ENCODE measurements around the gene MET.
"Not testable (repeated sequence)": the region's sequence is repeated elsewhere in the genome, so short reads cannot be mapped to it uniquely, and the experiment has no call there.

MET gene

DNA sequence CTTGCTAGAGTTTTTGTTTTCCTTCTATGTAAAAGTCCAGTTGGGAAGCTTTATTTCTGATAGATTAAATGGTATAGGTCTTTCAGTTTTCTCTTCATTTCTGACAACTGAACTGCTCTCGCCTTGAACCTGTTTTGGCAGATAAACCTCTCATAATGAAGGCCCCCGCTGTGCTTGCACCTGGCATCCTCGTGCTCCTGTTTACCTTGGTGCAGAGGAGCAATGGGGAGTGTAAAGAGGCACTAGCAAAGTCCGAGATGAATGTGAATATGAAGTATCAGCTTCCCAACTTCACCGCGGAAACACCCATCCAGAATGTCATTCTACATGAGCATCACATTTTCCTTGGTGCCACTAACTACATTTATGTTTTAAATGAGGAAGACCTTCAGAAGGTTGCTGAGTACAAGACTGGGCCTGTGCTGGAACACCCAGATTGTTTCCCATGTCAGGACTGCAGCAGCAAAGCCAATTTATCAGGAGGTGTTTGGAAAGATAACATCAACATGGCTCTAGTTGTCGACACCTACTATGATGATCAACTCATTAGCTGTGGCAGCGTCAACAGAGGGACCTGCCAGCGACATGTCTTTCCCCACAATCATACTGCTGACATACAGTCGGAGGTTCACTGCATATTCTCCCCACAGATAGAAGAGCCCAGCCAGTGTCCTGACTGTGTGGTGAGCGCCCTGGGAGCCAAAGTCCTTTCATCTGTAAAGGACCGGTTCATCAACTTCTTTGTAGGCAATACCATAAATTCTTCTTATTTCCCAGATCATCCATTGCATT, 27.1 kb downstream of the MET start:
- DNase-seq, result no peak

GRCh38 chr7:116699722-116700120, 27.7 kb downstream of the MET start:
- ATAC-seq, result no peak

More for the DNA sequence above, 27.1 kb downstream of the MET start:
- ATAC-seq, result no peak

DNA sequence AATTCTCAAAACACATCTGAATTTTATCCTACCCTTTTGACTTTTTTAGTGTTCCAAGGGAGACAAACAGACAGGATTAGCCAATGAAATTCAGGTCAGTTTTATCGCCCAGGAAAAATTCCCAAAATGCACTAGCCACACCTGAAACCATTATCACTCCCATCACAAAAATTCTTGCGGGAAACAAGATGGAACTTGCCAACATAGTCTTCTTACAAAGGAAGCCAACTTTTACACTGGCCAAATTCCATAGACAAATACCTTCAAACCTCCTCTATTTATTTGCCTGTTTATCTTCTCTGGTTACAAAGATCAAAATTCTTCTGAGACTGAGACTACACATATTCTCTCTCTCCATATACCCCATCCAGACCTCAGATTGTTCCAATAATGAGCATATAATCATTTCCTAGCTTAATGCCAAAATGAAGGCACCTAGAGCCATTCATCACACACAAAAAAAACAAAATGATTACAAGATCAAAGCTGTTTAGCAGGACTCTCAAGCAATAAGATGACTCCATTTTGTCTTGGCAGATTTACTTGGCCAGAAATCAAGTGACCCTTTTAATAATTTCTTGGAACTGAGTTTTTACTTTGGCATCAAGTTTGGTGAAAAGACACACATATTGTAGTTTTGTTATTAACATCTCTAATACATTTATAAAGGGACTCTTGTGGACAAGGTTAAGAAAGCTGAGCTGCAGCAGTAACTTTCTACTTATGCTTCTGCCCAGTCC, 30.2 kb downstream of the MET start:
- ATAC-seq (no peak), DNase-seq (no peak)

More at GRCh38 chr7:116699722-116700120, 27.7 kb downstream of the MET start:
- no peak for DNase-seq

GRCh38 chr7:116704650-116705228, 32.7 kb downstream of the MET start:
- DNase-seq (no peak), ATAC-seq (no peak)

DNA sequence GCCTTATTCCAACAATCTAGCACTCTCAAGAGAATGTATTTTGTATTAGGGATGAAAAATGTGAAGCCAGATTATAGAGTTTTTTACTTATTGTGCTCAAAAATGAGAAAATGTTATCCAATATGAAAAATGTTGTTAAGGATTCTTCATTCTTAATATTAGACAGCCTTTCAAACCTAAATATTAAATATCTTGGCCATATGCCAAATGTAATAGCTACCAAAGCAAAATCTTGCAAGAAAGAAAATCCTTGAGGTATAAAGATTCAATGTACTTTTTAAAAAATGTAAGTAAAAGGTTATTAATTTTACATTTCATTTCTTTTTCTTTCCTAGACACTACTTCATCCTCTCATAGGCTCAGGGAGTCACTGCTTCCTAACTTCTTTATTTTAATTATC, 33.4 kb downstream of the MET start:
- no peak for ATAC-seq

DNA sequence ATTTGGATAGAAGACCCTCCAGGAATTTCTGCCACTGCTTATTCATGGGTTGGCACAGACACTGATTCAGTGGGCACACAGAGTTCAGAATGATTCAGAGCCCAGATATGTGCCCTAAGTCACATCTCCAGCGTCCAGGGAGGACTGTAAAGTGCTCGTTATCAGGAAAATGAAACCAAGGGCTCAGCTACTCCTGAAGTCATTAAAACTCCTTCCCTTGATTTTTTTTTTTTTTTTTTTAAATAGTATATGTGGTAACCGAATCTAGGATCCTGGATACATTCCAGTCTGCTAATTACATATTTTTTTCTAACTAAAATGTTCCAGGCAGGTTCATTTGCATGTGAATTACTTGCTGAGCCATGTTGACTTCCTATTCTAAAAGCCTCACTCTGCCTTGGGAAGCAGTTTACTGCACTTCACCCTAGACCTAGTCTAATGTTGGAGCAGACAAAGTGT, 34.7 kb downstream of the MET start:
- ATAC-seq (no peak), DNase-seq (no peak)

More for the DNA sequence above, 33.4 kb downstream of the MET start:
- no peak for DNase-seq

- DNase-seq (no peak), ATAC-seq (no peak)
Measured at GRCh38 chr7:116707289-116707688, 35.3 kb downstream of the MET start.

GRCh38 chr7:116708248-116708647, 36.3 kb downstream of the MET start:
- ATAC-seq (no peak), DNase-seq (no peak)

DNA sequence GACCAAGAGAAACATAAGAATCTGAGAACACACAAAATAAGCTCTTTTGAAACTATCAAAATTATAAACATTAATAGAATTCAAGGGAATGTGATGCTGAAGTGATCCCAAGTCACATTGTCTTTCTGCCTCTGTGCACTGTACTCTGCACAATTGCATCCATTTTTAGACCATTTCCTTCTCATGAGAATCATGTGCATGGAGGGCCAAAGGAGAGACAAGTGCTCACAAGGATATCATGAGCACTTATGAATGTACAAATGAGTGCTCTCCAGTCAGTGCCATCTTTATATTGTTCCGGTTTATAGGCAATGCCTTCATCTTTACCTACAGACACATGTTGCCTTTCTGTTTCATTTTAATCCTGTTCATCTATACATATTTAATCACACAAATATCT, 36.9 kb downstream of the MET start:
- DNase-seq, result no peak
- no peak for ATAC-seq

GRCh38 chr7:116709336-116709735, 37.3 kb downstream of the MET start:
- ATAC-seq, result no peak
- no peak for DNase-seq

DNA sequence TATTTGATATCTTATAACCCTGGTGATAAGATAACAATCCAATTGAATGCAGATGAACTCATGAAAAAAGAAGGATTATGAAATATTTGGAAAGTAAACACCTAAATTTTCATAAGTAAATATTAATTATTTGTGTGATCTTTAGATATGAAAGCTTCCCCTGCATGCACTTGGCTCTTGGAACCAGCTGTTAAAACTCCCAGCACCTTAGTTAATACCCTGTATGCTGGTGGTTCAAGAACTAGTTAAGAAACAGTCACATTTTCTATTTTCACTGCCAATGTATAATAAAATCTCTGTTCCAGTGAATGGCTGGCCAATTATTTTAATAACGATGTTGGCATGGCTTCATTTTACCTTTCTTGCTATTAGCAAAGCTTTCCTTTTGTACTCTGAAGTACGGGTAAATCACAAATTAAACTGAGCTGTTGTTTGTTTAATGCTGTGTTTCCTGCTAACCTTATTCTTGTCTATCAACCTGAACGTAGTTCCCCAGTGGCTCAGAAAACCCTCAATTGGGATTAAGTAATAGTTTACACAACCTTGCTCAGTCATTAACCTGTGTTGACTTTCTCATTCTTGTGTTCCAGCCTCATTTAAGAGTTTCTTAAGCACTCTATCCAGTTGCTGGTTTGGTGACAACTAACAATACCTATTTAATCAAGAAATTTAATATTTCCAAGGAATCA, 38.9 kb downstream of the MET start:
- DNase-seq, result no peak
- no peak for ATAC-seq

GRCh38 chr7:116711790-116712189, 39.8 kb downstream of the MET start:
- DNase-seq, result no peak
- ATAC-seq, result no peak

DNA sequence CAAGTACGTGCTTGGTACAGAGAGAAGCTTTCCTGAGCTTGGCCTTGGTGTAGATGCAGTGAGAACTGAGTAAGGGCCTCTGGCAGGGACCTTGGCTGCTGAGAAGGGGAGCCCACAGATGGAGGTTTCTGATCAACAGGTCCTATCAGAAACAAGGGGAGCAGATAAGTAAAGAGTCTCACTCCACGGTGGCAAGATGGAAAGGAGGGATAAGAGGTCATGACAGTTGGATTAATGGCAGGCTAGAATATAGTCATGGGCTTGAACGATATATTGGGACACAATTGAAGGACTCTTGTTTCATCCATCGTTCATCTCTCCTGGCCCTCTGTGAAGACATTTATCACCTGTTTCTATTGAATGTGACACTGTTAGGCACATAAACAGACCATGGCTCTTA, 41.5 kb downstream of the MET start:
- DNase-seq, result no peak

GRCh38 chr7:116713918-116714317, 41.9 kb downstream of the MET start:
- DNase-seq (no peak), ATAC-seq (no peak)

More for the DNA sequence above, 41.5 kb downstream of the MET start:
- no peak for ATAC-seq

DNA sequence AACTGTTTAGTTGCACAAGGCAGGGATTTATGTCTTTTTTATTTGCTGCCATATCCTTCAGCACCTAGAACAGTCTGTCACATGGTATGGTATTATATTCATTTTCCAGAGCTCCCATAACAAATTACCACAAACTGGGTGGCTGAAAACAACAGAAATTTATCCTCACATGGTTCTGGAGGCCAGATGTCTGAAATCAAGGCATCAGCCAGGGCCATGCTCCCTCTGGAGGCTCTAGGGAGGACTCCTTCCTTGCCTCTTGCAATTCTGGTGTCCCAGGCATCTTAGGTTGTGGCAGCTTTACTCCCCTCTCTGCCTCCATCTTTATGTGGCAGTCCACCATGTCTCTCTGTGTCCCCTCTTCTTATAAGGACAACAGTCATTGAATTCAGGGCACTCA, 43.1 kb downstream of the MET start:
- ATAC-seq (no peak), DNase-seq (no peak)

GRCh38 chr7:116717137-116717536, 45.1 kb downstream of the MET start:
- ATAC-seq (no peak), DNase-seq (no peak)

DNA sequence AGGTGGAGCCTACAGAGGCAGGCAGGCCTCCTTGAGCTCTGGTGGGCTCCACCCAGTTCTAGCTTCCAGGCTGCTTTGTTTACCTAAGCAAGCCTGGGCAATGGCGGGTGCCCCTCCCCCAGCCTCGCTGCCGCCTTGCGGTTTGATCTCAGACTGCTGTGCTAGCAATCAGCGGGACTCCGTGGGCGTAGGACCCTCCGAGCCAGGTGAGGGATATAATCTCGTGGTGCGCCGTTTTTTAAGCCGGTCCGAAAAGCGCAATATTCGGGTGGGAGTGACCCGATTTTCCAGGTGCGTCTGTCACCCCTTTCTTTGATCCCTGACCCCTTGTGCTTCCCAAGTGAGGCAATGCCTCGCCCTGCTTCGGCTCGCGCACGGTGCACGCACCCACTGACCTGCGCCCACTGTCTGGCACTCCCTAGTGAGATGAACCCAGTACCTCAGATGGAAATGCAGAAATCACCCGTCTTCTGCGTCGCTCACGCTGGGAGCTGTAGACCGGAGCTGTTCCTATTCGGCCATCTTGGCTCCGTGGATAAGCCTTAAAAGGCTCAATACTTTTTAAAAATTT, 52.0 kb downstream of the MET start:
- DNase-seq, ATAC-seq: not testable (repeated sequence)

DNA sequence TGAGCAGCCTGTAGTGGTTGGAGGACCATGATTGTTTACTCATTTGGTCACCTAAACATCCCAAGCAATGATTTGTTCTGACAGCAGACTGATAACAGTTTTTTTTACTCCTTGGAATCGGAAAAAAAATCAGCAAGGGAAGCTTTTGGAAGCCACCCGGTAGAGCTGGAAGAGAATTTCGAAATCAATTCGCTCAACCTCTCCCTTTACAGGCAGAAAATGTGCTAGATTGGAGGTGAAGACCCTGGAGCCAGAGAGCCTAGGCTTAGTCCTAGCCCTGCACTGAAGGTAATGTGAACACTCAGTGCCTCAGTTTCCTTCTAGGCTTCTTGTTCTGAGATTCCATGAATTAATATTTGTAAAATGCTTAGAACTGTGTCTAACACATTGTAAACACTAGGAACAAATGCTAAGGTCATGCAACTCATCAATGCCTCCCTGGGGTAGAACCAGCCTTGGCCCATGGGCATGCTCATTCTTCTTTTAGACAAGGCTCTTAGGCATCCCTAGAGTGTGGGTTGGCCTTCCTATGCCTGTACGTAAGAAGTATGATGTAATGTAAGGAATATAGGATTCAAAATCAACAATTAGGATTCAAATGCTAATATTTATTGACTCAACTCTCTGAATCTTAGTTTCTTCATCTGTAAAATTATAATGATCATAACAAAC, 52.7 kb downstream of the MET start:
- no peak for DNase-seq
- ATAC-seq, result no peak

- DNase-seq (no peak), ATAC-seq (no peak)
Measured at GRCh38 chr7:116726149-116726548, 54.2 kb downstream of the MET start.

DNA sequence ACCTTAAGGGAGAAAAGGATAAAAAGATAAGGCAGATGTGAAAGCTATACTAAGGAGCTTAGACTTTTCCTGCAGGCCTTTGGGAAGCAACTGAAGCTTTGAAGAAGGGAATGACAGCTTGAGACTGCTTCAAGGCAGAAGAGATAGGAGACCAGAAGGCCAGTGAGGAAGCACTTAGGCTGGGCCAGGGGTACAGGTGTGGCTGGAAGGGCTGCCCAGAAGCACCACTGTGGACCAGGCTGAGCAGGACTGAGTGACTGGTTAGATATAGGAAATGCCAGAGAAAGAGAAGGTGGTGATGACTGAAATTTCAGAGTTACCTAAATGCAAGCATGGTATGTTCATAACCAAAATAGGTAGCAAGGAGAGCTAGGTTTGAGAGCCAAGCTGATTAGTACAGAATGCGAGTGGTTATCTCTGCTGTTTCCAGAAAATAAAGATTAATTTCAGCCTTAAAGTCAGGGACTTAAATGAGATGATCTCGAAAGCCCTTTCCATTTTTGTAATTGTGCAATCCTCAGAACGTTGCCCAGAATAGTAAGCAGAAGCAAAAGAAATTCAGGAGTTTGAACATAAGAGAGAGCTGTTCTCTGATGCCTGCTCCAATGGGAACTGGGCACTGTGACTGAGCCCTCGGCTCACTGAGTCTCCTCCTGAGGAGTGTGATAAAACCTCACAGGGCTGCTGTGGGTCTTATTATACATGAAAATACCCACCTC, 54.9 kb downstream of the MET start:
- DNase-seq, result no peak
- no peak for ATAC-seq
